ENCODE results near the gene CTDP1.

Gene CTDP1

GRCh38 chr18:79644006-79644665 lies 35.5 kb upstream of the CTDP1 start:
- DNase-seq, result peak; percentile 74

GRCh38 chr18:79644666-79645057 lies 34.9 kb upstream of the CTDP1 start:
- no peak for DNase-seq

GRCh38 chr18:79645291-79645983 lies 34.2 kb upstream of the CTDP1 start:
- DNase-seq, result no peak

GRCh38 chr18:79647307-79647706 lies 32.3 kb upstream of the CTDP1 start:
- no peak for DNase-seq

- DNase-seq, result no peak
These were observed 28.6 kb upstream of the CTDP1 start for GRCh38 chr18:79650959-79651358.

GRCh38 chr18:79657342-79657996 lies 22.1 kb upstream of the CTDP1 start:
- no peak for DNase-seq

- DNase-seq, result no peak
These were observed 21.2 kb upstream of the CTDP1 start for GRCh38 chr18:79658366-79658765.

GRCh38 chr18:79659733-79660132 lies 19.9 kb upstream of the CTDP1 start:
- no peak for DNase-seq

- no peak for DNase-seq
These were observed 17.6 kb upstream of the CTDP1 start for GRCh38 chr18:79662034-79662433.

- no peak for DNase-seq
These were observed 17.2 kb upstream of the CTDP1 start for GRCh38 chr18:79662439-79662838.

- no peak for DNase-seq
These were observed 15.0 kb upstream of the CTDP1 start for GRCh38 chr18:79664525-79665125.

- no peak for DNase-seq
These were observed 11.4 kb upstream of the CTDP1 start for GRCh38 chr18:79668203-79668602.

- DNase-seq, result no peak
These were observed 6.9 kb upstream of the CTDP1 start for GRCh38 chr18:79672490-79673276.

- DNase-seq, result no peak
These were observed 2.4 kb upstream of the CTDP1 start for GRCh38 chr18:79677221-79677620.

- DNase-seq, result no peak
These were observed 1.8 kb upstream of the CTDP1 start for GRCh38 chr18:79677840-79678239.

GRCh38 chr18:79678665-79679551 lies 695 bp upstream of the CTDP1 start:
- DNase-seq, result peak; percentile 98

- DNase-seq, result peak; percentile 48
These were observed 687 bp downstream of the CTDP1 start for GRCh38 chr18:79680100-79680879.

GRCh38 chr18:79680891-79681339 lies 1.3 kb downstream of the CTDP1 start:
- DNase-seq, result no peak

GRCh38 chr18:79681484-79682387 lies 2.1 kb downstream of the CTDP1 start:
- peak; percentile 53 for DNase-seq

GRCh38 chr18:79682481-79682880 lies 2.9 kb downstream of the CTDP1 start:
- no peak for DNase-seq
